Tongue (tissue), 2 donors: ENCODE measurements around the gene AFF3. TPM values are rescaled to one million over a fixed set of nuclear protein-coding genes. Genes with fewer than 3 reads are reported as not detected.

Experiments
- DNase-seq: peaks from one replicate; pipeline ENCODE4 v3.0.0-alpha.2; 2015
- total RNA-seq: library from RNA; depleted of rRNA; stranded (reverse); fragments of >200 nt; gene quantifications from one replicate; pipeline ENCODE4 v1.2.3, GENCODE V29; 2014

The AFF3 gene
- total RNA-seq, 1 donor from 2014 or later, result 18.0 TPM

DNA sequence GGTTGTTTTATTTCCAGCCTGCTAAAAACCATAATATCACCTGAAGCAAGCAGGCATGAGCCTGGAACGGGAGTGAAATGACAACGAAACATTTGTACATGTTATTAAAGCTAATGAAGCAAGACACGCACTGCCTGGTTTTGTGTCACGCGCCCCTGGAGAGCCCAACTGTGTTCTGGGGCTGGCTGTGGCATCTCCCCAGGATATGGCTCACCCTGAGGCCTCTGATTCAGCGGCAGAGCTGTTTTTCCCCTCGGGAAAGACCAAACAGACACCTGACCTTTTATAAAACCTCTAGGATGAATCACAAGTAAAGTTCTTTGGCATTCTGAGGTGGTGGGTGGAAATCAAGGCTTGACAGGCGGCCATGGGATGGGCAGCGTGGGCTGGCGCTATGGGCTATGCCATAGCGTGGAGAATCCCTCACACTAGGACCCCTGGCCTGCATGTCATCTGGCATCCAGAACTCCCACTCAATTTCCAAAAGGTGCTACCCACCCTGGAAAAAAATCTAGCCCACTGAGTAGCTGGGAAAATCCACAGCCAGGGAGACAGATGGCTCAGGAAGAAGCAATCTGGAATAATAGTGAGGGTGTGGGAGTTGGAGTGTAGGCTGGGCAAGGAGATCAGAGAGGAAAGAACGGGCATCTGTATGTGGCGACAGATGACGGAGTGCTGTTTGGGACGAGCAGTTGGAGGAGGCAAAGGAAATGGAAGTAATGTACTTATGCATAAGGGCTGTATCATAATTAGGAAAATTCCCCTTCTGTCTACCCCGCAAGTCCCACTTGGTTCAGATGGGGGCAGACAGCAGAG, 262.0 kb downstream of the AFF3 start:
- no peak for DNase-seq

DNA sequence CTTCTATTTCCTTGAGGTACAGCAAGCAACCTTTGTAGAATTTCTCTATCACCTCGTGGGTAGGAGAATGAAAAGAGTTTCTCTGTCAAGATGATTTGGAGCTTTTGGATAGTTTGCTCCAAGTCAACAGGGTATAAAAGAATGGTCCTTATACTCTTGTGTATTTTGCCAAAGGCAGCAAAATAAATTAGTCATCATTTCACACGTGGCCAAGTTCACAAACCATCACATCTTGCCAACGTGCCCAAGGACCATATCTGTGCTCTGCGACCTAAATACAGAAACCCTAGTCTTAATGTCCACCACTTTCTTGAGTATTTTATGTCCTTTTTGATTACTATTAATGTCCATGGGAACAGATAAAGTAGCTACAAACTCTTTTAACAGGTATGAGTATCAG, 262.9 kb downstream of the AFF3 start:
- no peak for DNase-seq

DNA sequence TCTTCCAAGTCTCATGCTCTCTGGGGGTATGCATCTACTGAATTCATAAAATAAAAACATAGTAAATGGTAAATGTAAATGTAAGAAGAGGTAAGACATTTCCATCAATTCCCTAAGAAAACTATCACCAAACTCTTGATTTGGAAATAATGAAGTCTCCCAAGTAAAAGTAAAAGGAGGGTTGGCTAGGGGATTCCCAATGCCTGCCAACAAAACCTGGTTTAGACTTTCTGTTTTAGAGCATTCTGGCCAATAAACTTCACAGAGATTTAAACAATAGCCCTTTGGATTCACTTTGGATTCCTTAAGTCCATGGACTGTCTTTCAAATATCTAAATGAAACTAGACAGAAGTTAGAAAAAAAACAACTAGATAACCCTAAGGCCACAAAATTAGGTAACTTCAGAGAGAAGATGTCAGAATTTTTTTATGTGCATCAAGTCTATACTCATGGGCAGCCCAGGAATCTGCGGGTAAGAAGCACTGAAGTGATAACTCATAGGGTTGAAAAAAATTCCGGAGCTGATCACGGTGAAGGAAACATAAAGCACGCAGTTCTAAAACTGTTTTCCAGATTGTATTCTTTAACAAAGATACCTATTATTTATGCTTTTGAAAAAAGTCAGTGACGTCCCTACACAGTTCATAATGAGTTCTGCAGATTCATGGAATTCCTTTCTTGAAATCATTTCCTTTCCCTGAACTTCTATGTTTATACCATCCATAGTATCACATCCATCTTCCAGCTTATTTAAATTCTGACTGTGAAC, 263.6 kb downstream of the AFF3 start:
- no peak for DNase-seq

DNA sequence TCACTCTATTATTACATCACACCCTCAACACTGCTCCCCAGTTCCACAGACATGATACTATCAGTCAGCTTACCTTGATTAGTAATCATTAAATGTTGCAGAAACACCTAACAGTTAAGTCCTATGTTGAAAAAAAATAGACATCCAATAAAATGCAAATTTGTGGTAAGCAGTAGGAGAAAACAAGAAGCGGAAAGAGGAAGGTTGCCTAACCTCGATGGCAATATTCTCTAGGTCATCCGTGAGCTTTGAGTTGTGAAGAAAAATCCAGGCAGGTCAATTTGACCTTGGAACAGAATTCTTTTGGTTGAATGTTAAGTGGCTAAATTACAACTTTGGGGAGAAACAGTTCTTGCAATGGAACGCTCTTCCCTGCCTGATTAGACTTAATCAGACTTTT, 264.4 kb downstream of the AFF3 start:
- no peak for DNase-seq

DNA sequence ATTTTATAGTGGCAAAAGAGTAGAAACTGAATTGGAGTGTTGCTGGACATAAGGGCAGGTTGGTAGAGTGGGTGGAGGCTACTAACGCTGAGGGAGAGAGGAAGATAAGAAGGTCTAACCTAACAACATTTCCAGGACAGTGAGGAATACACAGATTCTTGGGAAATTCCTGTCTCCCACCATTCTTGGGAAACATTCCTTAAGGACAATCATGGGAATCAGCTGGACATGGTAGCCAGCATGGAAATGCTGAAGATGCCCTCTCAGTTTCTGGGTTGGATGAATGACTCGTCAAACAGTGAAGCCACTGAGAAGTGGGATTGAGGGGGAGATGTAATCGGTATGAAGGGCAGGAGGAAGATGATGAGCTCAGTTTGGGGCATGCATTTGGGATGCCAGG, 265.4 kb downstream of the AFF3 start:
- DNase-seq, result no peak

DNA sequence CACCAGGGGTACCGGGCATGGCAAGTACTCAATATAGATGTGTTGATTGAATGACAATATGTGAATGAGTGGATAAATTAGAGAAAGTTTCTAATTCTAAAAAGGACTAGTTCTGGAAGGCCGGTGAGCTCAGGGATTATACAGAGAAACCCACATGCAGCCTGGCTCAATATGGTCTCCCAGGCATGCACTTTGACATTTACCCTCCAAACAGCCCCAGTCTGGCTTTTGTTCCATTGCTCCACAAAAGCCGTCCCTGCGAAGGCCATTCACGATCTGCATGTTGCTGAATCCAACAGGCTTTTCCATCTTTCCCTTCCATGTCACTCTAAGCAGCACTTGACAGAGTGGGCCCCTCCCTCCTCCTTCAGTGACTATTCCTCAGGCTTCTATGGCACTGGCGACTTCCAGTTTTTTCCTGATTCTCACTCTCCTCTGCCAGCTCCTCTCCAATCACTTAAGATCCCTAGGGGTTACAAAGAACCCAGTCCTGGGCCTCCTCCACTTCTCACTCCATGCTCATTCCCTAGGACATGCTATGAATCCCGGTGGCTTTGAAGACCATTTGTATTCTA, 266.7 kb downstream of the AFF3 start:
- DNase-seq, result no peak

DNA sequence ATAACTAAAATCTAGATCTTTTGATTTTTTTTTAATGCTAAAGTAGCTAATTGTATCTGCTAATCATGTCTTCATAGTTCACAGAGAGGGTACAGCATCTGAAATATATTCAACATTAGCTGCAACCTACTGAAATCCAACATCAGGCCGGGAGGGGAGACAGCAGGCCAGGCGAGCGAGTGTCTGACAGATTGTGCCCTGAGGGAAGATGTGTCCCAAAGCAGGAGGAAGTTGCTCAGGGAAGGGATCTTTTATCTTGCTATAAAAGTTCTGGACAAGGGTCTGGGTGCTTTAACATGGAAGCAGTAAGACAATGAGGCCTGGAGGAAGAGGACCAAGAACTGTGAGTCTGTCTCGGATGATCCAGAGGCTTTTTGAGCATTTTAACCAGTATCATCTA, 274.1 kb downstream of the AFF3 start:
- no peak for DNase-seq

DNA sequence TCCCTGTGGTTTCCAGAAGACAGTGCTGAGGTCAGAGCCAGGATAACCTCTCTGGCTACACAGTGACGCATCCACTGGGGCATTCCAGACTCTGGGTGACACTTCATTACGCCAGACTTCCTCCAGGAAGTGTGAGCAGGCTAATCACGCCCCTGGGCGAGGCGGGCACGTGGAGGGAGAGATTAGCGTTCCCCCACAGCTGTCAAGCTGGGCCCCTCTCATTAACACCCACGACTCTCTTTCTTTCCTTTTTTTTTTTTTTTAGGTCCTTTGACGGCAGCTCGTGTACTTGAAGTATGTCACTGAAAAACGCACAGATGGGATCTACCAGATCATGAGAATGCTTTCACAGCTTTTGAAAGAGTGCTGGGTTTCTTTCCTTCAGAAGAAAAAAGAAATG, 274.6 kb downstream of the AFF3 start:
- DNase-seq, result no peak

DNA sequence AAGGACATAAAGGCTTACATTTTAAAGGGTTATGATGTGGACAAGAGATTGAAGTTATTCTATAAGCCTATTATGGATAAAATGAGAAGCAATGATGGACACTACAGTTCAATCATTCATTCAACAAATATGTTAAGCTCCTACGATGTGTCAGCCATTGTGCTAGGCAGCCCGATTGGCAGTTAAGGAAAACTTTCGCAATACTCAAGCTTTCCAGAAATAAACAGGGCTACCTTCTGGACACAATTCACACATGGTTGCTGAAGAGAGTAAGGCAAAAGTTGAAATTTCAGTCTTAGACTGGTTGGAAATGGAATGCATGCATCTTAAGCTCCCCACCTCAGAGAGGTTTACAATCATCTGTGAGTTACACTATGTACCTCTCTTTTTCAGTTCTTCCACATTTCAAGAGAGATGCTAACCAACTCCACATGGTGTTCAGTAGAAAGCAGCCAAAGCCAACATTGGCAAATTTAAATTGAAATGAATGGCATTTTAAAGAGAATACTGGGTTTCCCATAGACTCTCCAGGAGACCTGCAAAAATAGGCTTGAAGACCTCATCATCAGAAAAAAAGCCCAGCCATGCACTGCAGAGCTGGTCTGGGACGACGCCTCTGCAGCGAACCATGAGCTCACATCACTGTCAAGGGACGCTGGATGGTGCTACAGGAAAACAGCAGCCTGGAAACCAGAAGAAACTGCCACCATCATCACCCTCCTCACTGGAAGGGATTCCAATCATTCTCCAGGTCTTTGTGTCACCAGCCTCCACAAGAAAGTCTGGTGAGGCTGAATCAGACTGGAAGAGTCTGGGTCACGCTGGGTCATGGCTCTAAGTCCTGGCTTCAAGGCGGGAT, 276.3 kb downstream of the AFF3 start:
- DNase-seq, result no peak

DNA sequence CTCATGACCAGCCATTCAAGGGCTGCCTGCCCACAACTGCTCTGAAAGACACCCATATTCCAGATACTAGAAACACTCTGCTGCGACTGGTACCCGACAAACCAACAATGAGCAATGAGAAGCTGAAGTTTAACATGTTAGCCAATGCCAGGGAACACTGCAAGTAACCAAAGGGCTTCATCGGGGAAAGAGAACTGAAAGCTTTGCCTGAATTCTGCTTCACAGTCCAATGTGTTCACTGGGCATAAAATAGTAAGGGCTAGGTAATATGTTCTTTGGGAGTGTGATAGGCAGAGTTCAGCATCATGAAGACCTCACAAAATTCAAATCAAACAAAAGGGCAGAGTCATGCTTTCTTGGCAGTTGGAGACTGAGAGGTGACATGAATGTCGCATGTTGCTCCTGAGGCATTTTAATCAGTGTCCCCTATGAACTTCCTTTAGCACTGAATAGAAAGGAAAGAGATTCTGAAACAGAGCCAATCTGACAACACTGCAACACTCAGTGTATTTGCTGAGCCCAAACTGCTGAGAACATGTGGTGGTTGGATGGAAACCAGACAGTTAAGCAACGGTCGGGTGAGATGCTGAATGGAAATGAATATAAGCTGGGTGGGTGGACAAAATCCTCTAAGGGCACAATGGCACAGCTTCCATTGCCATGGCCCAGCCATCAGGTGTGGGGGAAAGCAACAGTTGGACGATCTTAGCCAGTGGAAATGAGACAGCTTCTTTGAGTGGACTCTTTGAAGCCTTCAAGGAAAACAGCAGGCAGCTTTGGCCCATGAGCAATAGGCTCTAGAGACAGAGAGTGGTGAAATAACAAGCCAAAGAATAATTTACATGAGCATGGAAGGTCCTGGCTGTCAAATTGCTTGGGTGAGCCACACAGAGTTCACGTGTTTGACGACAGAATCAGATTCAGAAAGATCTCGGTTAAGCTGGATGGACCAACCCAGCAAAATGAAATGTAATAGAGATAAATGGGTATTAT, 277.5 kb downstream of the AFF3 start:
- DNase-seq, result peak; percentile 18

DNA sequence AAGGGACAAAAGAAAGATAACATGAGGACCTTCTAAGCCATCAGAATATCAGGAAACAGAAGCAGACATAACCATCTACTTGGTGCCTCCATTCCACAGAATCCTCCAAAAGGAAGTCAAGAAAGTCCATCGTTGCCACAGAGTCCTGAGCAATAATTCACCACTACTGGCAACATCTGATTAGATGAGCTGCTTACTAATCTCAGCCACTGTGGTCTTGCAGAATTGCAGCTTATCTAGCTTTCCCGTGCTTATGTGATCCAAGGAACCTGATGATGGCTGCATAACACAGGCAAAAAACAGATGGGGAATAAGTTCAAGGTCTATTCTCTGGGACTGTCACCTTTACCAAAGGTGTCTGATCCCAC, 278.5 kb downstream of the AFF3 start:
- DNase-seq, result no peak

DNA sequence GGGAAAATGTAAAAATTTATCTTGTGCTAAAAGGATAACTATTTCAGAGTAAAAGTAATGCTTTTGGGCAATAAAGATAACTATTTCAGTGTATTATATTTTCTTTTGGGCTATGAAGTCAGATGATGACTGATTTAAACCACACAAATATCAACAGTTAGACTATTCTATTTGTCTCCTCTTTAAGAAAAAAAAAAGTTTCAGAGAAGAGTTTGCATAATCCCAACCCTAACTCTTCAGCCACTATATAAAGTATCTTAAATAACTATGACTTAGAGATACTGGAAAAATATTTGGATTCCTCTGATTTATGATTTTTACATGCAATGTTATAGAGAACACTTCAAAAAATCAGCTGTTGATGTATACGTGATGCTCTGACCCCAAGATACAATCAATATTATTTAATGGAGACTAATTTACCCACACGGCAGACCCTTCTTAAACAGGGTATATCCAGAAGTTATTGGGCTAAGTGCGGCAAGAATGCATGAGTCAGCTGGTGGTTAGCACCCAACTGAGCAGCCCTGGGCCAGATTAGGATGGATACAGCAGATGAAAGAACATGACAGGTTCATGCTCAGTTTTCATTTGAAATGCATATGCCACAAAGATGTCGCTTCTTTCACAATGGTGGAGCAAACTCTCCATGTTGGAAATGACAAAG, 279.0 kb downstream of the AFF3 start:
- DNase-seq, result no peak

DNA sequence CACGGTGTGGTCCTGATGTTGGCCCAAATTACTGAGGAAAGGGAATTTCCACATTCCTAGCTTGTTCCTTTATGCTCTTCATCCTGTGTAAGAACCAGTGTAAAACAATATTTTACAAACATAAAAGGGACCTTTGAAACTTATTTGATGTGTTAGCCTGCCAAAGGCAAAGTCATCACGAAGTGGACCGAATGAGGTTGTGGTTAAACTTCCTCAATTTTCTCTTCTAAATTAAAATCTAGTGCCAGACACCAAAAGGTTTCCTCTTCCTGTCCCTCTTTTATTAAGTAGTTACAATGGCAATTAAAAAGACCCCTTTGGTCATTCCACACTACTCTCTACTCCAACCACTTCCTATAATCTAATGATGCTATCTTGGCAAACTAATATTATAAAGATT, 279.8 kb downstream of the AFF3 start:
- DNase-seq, result no peak

DNA sequence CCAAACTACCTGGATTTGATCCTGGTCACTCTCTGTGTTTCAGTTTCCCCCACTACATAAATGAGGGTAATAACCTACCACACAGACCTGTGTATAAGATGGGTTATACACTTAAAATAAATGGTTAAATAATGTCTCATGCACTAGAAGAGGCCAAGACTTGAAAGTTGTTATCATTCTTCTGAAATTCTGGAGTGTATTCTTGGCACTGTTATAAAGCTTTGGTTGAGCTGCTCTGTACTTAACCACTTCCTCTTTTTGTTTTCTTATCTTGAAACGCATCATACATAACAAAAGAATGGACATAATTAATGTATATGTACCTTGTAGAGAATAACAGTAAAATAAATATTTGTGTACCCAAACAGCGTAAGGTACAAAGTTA, 281.0 kb downstream of the AFF3 start:
- no peak for DNase-seq

DNA sequence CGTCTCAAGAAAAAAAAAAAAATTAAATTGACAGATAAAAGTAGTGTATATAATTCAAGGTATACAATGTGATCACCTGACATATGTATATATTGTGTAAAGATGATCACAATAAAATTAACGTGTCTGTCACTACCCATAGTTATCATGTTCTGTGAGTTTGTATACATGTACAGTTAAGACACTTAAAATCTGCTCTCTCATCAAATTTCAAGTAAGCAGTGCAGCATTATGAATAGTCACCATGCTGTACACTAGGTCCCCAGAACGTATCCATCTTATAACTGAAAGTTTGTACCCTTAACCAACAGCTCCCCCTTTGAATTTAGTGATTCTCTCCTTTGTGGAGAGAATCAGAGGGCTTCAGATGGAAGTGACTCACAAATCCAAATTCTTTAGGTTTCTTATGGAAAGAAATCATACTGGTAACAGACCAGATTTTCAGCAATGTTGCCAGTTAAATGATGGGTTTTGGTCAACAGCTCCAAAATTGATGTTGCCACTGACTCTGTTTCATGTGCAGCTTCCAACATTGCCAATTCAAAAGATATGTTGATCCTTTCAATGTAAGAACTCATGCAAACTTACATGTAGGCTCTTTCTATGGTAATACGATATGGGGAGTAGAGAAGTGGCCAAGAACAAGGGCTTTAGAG, 281.5 kb downstream of the AFF3 start:
- DNase-seq, result no peak

DNA sequence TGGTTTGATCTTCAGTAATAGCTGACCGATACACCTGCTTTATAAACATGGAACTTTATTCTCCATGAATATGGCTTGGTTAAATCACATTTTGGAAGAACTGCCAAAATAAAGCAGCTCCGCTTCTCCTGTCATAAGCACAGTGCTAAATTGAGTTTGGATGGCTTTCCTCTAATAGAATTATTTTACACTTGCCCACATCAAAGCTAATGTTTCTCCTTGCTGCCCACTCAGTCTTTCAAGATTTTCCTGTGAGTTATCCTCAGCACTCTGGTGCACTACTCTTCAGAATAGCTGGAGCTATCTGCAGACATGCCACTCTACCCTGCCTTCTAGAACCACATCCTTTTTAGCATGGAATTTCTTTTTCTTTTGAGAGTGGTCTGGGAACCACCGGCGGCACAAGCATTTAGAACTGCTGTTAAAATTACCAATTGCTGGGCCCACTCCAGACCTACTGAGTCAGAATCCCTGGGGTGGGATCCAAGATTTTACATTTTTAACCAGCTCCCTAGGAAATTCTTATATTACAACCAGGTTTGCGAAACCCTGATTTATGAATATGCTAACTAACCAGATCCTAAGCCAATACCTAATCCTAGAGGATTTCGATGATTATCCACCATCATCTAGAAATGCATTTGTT, 283.3 kb downstream of the AFF3 start:
- peak; percentile 22 for DNase-seq

DNA sequence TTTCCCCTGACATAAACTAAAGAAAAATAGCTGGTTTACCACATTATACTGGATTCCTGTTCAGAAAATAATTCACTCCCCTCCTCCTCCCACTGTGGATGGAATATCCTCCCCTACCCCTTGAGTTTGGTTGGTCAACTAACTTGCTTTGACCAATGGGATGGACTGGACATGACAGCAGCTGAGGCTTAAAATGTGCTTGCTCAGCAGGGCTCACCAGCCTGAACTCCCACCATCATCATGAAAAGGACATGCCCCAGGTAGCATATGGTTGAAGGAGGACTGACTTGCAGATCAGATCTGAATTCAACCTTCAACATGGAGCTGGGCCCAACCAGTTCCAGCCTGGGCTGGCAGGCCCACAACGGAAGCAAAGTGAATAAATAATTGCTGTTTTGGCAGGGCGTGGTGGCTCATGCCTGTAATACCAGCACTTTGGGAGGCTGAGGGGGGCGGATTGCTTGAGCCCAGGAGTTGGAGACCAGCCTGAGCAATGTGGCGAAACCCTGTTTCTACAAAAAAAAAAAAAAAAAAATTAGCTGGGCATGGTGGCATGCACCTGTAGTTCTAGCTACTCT, 284.4 kb downstream of the AFF3 start:
- DNase-seq, result no peak

DNA sequence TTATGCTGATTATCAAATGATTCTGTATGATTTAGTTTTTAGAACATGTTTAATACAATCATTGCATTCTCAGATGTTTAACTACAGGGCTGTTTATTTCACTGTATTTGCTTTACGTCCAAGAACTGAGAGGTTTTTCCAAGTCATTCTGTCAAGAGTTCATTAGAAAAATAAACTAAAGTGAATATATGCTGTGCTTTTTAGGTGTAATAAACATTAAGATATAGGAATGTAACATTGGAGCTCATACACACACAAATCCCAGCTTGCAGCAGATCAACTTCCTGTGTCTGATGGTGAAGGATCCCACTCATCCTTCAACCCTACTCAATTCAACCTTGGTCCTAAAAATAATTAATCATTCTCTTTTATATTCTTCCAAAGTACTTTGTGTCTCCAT, 285.0 kb downstream of the AFF3 start:
- no peak for DNase-seq

DNA sequence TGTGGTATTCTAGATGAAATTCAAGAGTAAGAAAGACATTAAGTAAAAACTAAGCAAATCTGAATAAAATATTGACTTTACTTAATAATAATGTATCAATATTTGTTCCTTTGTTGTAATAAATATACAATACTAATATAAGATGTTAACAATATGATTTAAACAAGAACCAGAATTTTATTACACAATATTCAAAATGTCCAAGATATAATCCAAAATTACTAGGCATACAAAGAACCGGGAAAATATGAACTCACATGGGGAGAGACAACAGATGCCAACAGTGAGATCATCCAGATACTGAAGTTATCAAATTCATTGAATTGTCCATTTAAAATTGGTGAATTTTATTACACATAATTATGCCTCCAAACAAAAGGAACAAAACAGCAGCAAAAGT, 286.3 kb downstream of the AFF3 start:
- no peak for DNase-seq
